ENCODE data around the gene SNORC.

- no peak for TF ChIP-seq YY1 (IDR thresholded peaks at IDR 0.05; ENCODE audit: insufficient read depth, insufficient read length)
- no peak for TF ChIP-seq SUZ12 (IDR thresholded peaks at IDR 0.05; ENCODE audit: extremely low read depth, insufficient read depth, insufficient read length)
- no peak for TF ChIP-seq ZNF274 (IDR thresholded peaks at IDR 0.05; ENCODE audit: low read depth, low read length)
Observed at GRCh38 chr2:232927793-232928550, 57.9 kb downstream of the SNORC start.

All from NT2/D1 (cell line).